C4-2B (cell line): ENCODE measurements around the gene CLCN3.

Experiments
- H3K27ac ChIP-seq: fragments of 450-650 bp; 2 replicates; pipeline ENCODE4 v1.5.1; 2017
- ZFX ChIP-seq: fragments of 450-650 bp; IDR thresholded peaks from 2 replicates; pipeline ENCODE4 v1.6.1; 2017
- TF ChIP-seq, protein P1 (sequence below): fragments of 450-650 bp; conservative IDR thresholded peaks from 2 replicates; pipeline ENCODE4 v1.5.1; 2017; ENCODE audit warnings: mild to moderate bottlenecking

Gene CLCN3

DNA sequence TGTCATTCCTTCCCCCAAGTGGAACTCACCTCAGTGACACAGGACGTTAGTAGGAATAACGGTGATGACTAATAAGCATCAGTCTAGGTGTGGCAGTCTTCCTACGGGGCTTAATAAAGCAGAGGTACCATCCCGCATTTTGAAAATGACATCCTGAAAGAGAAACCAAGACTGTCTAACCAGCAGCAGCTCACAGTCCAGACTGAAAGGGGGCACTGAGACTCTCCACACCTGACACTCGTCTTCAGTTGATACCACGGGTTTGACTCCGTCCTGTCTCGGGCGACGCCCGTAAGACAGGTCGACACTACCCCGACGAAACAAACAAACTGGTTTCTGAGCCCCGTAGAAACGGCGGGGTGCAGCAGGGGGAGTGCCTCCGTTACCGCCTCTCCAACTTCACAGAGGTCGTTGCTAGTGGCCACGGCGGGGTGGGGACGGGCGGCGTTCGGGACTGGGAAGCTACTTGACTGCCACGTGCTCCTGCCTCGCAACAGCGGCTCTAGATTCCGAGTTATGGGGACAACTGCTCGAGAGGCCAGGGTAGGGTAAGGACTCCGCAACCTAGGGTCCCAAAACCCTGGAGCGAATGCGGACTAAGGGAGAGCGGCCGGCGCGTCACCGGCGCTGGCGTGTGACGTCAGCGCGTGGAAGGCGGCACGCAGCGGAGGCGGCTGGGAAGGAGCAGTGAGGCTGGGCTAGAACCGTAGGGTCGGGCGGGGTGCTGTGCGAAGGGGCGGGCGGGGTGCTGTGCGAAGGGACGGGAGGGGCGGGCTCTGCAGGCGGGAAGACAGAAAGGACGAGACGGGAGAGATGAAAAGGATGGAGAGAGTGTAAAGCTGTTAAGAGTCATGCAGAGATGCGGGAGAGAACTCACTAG is 8.1 kb upstream of the CLCN3 start, which contains the start of gene NEK1:
Gene NEK1, minus strand, starts transcription at position 593 of the 880 bp plus-strand sequence. CDS start 9,953 bp downstream, outside the sequence.
- peak within 1 kb of the TSS; percentile 82 for H3K27ac ChIP-seq
- TF ChIP-seq ZFX: no peak
- TF ChIP-seq, protein P1, sequence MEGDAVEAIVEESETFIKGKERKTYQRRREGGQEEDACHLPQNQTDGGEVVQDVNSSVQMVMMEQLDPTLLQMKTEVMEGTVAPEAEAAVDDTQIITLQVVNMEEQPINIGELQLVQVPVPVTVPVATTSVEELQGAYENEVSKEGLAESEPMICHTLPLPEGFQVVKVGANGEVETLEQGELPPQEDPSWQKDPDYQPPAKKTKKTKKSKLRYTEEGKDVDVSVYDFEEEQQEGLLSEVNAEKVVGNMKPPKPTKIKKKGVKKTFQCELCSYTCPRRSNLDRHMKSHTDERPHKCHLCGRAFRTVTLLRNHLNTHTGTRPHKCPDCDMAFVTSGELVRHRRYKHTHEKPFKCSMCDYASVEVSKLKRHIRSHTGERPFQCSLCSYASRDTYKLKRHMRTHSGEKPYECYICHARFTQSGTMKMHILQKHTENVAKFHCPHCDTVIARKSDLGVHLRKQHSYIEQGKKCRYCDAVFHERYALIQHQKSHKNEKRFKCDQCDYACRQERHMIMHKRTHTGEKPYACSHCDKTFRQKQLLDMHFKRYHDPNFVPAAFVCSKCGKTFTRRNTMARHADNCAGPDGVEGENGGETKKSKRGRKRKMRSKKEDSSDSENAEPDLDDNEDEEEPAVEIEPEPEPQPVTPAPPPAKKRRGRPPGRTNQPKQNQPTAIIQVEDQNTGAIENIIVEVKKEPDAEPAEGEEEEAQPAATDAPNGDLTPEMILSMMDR: no peak

DNA sequence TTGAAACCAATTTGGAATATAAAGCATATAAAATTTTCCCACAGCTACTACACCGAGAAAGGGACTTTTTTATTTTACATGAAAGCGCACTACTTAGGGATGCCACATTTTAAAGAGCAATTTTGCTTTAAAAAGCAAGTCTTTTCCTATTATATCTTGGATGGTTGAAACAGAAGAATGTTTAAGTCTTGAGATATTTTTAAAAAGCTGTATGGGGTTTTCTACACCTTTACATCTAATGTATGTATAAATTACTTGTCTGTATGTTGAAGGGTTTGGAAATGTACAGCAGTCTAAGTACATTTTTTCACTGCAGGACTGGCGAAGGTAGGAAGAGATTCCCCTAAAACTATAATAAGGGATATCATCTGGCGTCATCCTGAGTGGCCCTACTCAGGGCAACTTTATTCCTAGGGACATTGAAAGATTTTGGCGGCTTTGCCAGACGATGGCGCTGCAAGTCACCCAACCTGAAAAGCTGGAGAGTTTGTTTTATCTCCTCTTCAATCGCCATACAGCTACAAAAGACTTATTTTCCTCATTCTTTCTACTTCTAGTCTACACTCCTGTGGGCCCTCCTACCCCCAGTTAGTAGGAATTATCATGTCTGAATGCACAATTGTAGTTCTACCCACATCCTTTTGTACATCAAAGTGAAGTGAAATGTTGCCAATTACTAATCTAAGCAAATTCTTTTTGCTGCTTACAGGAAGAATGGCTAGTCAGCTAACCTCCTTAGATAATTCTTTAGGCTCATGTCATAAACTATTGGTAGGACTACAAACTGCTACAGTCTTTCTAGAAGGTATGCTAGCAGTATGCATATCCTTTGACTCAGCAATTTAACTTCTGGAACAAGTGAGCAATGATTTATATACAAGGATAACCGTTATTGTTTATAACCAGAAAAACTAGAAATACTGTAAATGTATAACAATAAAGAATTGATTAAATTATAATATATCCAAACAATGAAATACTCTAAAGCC is 7.2 kb upstream of the CLCN3 start:
- peak overlapping the region; percentile 82 for H3K27ac ChIP-seq
- TF ChIP-seq, protein P1: peak; percentile 81
- no peak for TF ChIP-seq ZFX

DNA sequence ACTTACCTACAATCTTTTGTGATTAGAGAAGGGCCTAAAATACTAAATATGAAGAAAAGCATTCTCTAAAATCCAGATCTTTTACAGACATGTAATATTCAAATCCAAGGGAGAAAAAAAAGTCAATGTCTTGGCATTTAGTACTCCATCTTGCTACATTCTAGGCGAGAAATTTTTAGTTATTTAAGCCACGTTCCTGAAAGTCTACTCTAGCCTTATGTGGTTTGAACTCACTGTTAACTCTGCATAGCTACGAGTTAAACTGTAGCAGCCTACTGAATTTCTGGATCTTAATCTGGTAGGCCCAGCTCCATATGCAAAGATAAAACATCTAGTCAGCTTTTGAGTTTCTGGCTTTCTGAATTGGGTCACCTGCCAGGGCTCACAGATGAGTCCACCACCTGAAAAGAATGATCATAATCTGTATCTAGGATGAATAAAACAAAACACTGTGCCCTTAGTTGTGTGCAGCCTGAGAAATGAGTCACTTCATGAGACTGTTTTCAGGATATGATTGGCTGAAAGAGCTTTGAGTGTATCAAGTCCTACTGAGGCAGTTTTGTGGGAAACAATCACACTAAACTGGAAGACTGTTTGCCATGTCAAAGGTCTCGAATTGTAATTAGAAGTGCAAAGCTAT is 4.8 kb upstream of the CLCN3 start:
- TF ChIP-seq, protein P1: no peak
- no peak for TF ChIP-seq ZFX
- no peak overlapping the region for H3K27ac ChIP-seq

DNA sequence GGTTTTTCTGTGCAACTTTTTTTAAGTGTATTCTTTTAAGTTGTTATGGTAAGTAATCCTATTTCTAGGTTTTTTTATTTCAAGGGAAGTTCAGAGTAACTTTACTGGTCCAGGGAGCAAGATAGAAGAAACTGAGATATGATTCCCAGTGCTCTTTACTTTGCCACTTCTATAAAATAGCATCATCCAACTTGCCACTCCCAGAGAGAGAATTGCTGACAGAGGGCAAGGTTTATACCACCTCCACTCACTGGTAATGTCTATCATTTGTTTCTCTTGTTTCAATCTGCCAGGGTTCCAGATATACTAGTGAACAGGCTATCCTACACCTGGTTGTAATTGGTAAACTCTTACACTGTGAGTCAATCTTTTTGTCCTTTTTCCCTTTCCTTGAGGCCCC is 3.5 kb upstream of the CLCN3 start:
- no peak overlapping the region for H3K27ac ChIP-seq
- TF ChIP-seq, protein P1: no peak
- TF ChIP-seq ZFX: no peak

DNA sequence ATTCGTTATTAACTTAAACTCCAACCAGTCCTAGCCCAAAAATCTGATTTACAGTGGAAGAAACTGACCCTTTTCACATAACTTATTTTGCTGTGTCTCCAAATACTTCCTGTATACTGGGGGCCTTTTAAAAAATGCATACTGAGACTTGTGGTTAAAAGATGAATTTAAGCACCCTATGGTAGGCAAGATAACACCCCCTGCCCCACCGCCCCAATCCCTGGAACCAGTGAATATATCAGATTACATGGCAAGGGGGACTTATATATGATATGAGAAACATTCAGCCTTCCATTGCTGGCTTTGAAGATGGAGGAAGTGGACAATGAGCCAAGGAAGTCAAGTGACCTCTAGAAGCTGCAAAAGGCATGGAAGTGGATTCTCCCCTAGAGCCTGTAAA is 3.1 kb upstream of the CLCN3 start:
- TF ChIP-seq ZFX: no peak
- TF ChIP-seq, protein P1: no peak
- no peak overlapping the region for H3K27ac ChIP-seq

DNA sequence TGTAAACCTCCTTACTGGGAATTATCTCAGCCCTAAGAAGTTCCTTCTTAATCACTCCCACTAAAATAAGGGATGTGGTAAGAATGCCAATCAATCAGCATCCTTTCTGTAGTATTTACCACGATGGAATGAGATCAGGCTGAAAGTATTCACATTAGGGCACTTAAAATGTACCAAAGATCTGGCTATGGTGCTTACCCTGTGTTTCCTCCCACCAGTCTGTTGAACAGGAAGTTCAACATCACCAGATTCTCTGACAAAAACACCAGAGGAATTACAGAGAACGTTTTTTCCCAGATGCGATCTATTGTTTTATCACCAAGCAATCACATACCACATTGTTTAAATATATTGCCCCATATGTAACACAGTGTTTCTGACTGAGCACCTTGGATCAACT is 2.1 kb upstream of the CLCN3 start:
- TF ChIP-seq, protein P1: no peak
- TF ChIP-seq ZFX: no peak
- no peak overlapping the region for H3K27ac ChIP-seq
